GM12864 (cell line): ENCODE data around the gene GNAT1.

ENCODE experiments used
- DNase-seq: peaks from one replicate; pipeline ENCODE4 v3.0.0-alpha.2; 2011; ENCODE audit warnings: low read depth
- H3K4me3 ChIP-seq: 2 replicates; pipeline ENCODE4 v1.5.1; 2011; ENCODE audit warnings: mild to moderate bottlenecking, low read depth, low read length, control low read depth
- CTCF ChIP-seq: IDR thresholded peaks from 2 replicates; pipeline ENCODE4 v1.5.1; 2011; ENCODE audit warnings: low read depth, mild to moderate bottlenecking, moderate library complexity, low read length, control low read depth, inconsistent platforms; ENCODE audit errors: missing control alignments

The GNAT1 gene

DNA sequence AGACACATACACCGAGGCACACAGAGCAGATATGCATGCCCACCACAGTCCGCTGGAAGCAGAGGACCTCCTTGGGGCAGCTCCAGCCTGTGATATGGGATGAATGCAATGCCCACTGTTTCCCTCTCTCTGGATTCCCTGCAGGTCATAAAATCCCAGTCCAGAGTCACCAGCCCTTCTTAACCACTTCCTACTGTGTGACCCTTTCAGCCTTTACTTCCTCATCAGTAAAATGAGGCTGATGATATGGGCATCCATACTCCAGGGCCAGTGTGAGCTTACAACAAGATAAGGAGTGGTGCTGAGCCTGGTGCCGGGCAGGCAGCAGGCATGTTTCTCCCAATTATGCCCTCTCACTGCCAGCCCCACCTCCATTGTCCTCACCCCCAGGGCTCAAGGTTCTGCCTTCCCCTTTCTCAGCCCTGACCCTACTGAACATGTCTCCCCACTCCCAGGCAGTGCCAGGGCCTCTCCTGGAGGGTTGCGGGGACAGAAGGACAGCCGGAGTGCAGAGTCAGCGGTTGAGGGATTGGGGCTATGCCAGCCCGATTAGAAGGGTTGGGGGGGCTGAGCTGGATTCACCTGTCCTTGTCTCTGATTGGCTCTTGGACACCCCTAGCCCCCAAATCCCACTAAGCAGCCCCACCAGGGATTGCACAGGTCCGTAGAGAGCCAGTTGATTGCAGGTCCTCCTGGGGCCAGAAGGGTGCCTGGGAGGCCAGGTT is at the start of gene GNAT1:
TSS of gene GNAT1 (plus strand) at position 675 of the 725 bp plus-strand sequence. CDS start 116 bp downstream, outside the sequence.
- no peak for TF ChIP-seq CTCF
- no peak for DNase-seq
- H3K4me3 ChIP-seq, result no peak within 1 kb of the TSS

- no peak overlapping the region for H3K4me3 ChIP-seq
- peak; percentile 7 for TF ChIP-seq CTCF
- no peak for DNase-seq
These were observed 45.0 kb upstream of the GNAT1 start for GRCh38 chr3:50146316-50146901.

GRCh38 chr3:50147016-50147415 is 44.4 kb upstream of the GNAT1 start:
- no peak overlapping the region for H3K4me3 ChIP-seq
- no peak for TF ChIP-seq CTCF
- no peak for DNase-seq

DNA sequence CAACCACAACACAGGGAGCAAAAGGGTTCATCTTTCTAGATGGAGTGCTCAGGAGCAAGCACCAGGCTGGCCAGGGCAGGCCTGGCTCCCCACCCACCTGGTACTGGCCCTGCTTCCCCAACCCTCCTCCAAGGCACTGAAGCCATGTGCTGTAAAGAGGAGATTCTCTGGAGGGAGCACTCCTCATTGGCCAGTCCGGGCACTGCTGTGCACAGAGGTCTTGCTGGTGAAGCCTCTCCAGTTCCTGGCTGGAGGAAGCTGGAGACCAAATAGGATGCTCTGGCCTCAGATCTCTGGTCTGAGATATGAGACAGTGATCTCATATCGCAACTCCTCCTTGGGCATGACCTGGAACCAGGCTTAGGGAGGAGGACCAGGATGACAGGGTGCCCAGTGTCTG is 44.0 kb upstream of the GNAT1 start:
- H3K4me3 ChIP-seq, result no peak overlapping the region
- no peak for DNase-seq
- no peak for TF ChIP-seq CTCF

DNA sequence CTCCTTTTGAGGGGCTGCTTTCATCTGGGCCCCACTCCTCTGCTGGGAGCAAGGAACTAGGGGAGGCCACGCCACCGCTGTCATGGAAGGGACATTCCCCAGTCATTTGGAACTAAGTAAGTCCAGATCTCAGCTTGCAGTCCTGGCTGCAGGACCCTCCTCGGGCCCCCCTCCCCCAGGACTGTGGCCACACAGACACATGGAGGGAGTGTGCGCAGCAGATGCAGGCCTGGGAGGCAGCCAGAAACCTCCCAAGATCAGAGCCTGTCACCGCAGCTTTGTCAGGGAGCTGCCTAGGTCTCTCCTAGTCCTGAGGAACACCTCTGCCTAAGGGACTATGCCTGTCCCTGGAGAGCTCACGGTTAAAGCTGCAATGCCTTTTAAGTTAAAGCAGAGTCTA is 43.5 kb upstream of the GNAT1 start:
- no peak for TF ChIP-seq CTCF
- DNase-seq, result no peak

DNA sequence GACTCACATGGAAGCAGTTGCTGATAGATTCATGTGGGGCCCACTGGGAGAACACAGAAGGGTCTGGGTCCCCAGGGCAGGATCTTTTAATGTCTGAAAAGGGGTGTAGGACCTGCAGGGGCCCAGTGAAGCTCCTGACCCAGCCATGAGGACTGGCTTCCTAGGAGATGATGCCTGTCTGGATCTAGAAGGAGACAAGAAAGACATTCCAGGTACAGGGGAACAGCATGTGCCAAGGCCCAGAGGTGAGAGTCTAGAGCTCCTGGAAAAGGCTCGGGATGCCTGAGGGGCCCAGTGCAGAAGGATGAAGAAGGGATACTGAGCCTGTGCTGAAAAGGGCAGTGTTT is 41.0 kb upstream of the GNAT1 start:
- TF ChIP-seq CTCF, result no peak
- H3K4me3 ChIP-seq, result no peak overlapping the region
- DNase-seq, result no peak

More for the DNA sequence above, 43.5 kb upstream of the GNAT1 start:
- no peak overlapping the region for H3K4me3 ChIP-seq
